H1 (cell line): ENCODE data around the gene TRIM61. TPM values are rescaled to one million over a fixed set of nuclear protein-coding genes. Genes with fewer than 3 reads are reported as not detected.

ENCODE experiments used
- CTCF ChIA-PET: fragments of 300-600 bp; sonication (Branson Sonifier 250); formaldehyde crosslinking; loops from one replicate; lab custom pipeline; 2021; ENCODE audit not compliant: partially characterized antibody; lab: Charles Lee
- POLR2A ChIA-PET: fragments of 300-600 bp; sonication (Branson Sonifier 250); formaldehyde crosslinking; loops from one replicate; lab custom pipeline; 2021; ENCODE audit warnings: inconsistent platforms; ENCODE audit not compliant: partially characterized antibody; lab: Charles Lee
- DNase-seq, 2 experiments: peaks; one replicate each; pipeline versions ENCODE4 v3.0.0 to v3.0.0-alpha.2; 2010 to 2022; ENCODE audit warnings: low spot score in 2 of 2, low read depth in 1 of 2, mixed read lengths in 1 of 2
- FAIRE-seq: peaks from 2 replicates; lab custom pipeline; 2011; peaks lifted over from hg19 to GRCh38; lab: Jason Lieb, UNC
- H2AFZ ChIP-seq: 2 replicates; pipeline ENCODE4 v1.8.1; 2012; ENCODE audit warnings: low read length, inconsistent platforms
- H2AK5ac ChIP-seq: 2 replicates; pipeline ENCODE4 v1.6.1; 2013; ENCODE audit warnings: low read depth, low read length
- H2BK120ac ChIP-seq: replicated peaks from 2 replicates; pipeline ENCODE3; 2013; ENCODE audit warnings: low read depth, low read length, inconsistent platforms
- H2BK12ac ChIP-seq: 2 replicates; pipeline ENCODE4 v1.6.1; 2013; ENCODE audit warnings: low read depth, low read length
- H2BK15ac ChIP-seq: 2 replicates; pipeline ENCODE4 v1.6.1; 2013; ENCODE audit warnings: low read length
- H2BK20ac ChIP-seq: 2 replicates; pipeline ENCODE4 v1.6.1; 2013; ENCODE audit warnings: low read length
- H2BK5ac ChIP-seq: 2 replicates; pipeline ENCODE4 v1.6.1; 2013; ENCODE audit warnings: low read depth, low read length
- H3K14ac ChIP-seq: 2 replicates; pipeline ENCODE4 v1.6.1; 2013; ENCODE audit warnings: inconsistent platforms; ENCODE audit not compliant: insufficient read length
- H3K18ac ChIP-seq: 2 replicates; pipeline ENCODE4 v1.6.1; 2013; ENCODE audit warnings: low read length; ENCODE audit errors: extremely low read depth
- H3K23ac ChIP-seq: 2 replicates; pipeline ENCODE4 v1.6.1; 2013; ENCODE audit warnings: inconsistent platforms; ENCODE audit not compliant: insufficient read length
- H3K23me2 ChIP-seq: 2 replicates; pipeline ENCODE4 v1.6.1; 2013; ENCODE audit warnings: low read depth, low read length
- H3K27ac ChIP-seq: 2 replicates; pipeline ENCODE4 v1.6.1; 2011; ENCODE audit warnings: low read depth, low read length, inconsistent platforms
- H3K27me3 ChIP-seq, 4 experiments: replicated peaks in 1 of 4; 1 replicate in 1 of 4; 2 replicates in 3 of 4; pipeline versions ENCODE4 v1.6.1 to v1.8.1; 2011 to 2013; ENCODE audit warnings: low read length in 3 of 4, mild to moderate bottlenecking in 3 of 4, inconsistent platforms in 2 of 4, mixed read lengths in 2 of 4, moderate library complexity in 1 of 4; ENCODE audit not compliant: control insufficient read depth in 3 of 4, insufficient read depth in 3 of 4; ENCODE audit errors: extremely low read depth in 1 of 4
- H3K36me3 ChIP-seq, 4 experiments: 2 replicates each; pipeline versions ENCODE4 v1.6.1 to v1.8.1; 2011 to 2013; ENCODE audit warnings: mild to moderate bottlenecking in 4 of 4, low read length in 3 of 4, moderate library complexity in 2 of 4, control low read depth in 1 of 4, inconsistent platforms in 1 of 4; ENCODE audit not compliant: insufficient read depth in 4 of 4, control insufficient read depth in 2 of 4
- H3K4ac ChIP-seq: replicated peaks from 2 replicates; pipeline ENCODE3; 2013; ENCODE audit warnings: low read length, low read depth, mixed read lengths, inconsistent platforms; ENCODE audit not compliant: insufficient read length
- H3K4me1 ChIP-seq, 4 experiments: replicated peaks in 1 of 4; 1 replicate in 1 of 4; 2 replicates in 3 of 4; pipeline versions ENCODE4 v1.6.1 to v1.8.1; 2011 to 2013; ENCODE audit warnings: low read length in 3 of 4, inconsistent platforms in 2 of 4, mixed read lengths in 1 of 4; ENCODE audit not compliant: insufficient read depth in 4 of 4, control insufficient read depth in 3 of 4
- H3K4me2 ChIP-seq, 2 experiments: 2 replicates each; pipeline versions ENCODE4 v1.6.1 to v1.8.1; 2011 to 2013; ENCODE audit warnings: low read depth in 2 of 2, low read length in 2 of 2, control low read depth in 1 of 2, inconsistent platforms in 1 of 2, mild to moderate bottlenecking in 1 of 2; ENCODE audit not compliant: insufficient read depth in 1 of 2
- H3K4me3 ChIP-seq, 4 experiments: fragments of 200-600, 300-600 bp in 1 of 4; sonication (generic), shearing (Covaris generic), sonication (Bioruptor Twin) in 1 of 4; 2 replicates each; pipeline versions ENCODE4 v1.5.1 to v1.8.1; 2011 to 2016; ENCODE audit warnings: low read length in 4 of 4, low read depth in 3 of 4, control low read depth in 2 of 4, inconsistent platforms in 2 of 4, mild to moderate bottlenecking in 2 of 4, mixed read lengths in 1 of 4, moderate library complexity in 1 of 4; ENCODE audit not compliant: insufficient read depth in 2 of 4; ENCODE audit errors: extremely low read depth in 1 of 4
- H3K56ac ChIP-seq: replicated peaks from 2 replicates; pipeline ENCODE3; 2013; ENCODE audit warnings: low read depth, mild to moderate bottlenecking, mixed read lengths, low read length, inconsistent platforms; ENCODE audit not compliant: insufficient read length
- H3K79me1 ChIP-seq: 2 replicates; pipeline ENCODE4 v1.6.1; 2013; ENCODE audit warnings: low read depth, low read length, control low read depth
- H3K79me2 ChIP-seq, 2 experiments: 2 replicates each; pipeline versions ENCODE4 v1.6.1 to v1.8.1; 2012 to 2013; ENCODE audit warnings: low read length in 2 of 2, mild to moderate bottlenecking in 2 of 2, inconsistent platforms in 1 of 2; ENCODE audit not compliant: insufficient read depth in 2 of 2, control insufficient read depth in 1 of 2
- H3K9ac ChIP-seq, 4 experiments: replicated peaks in 1 of 4; 1 replicate in 1 of 4; 2 replicates in 3 of 4; pipeline versions ENCODE4 v1.6.1 to v1.8.1; 2011 to 2013; ENCODE audit warnings: low read depth in 3 of 4, low read length in 3 of 4, control low read depth in 2 of 4, mild to moderate bottlenecking in 2 of 4, moderate library complexity in 2 of 4, inconsistent platforms in 1 of 4; ENCODE audit errors: extremely low read depth in 1 of 4
- H3K9me3 ChIP-seq, 2 experiments: 2 replicates each; pipeline versions ENCODE4 v1.6.1 to v1.8.1; 2012 to 2013; ENCODE audit warnings: mild to moderate bottlenecking in 2 of 2, moderate library complexity in 2 of 2, control low read depth in 1 of 2, inconsistent platforms in 1 of 2, low read depth in 1 of 2, low read length in 1 of 2, mixed read lengths in 1 of 2; ENCODE audit not compliant: insufficient read depth in 2 of 2
- H4K20me1 ChIP-seq, 2 experiments: replicated peaks in 1 of 2; 2 replicates each; pipeline versions ENCODE3 to v1.8.1; 2011 to 2013; ENCODE audit warnings: inconsistent platforms in 2 of 2, low read length in 2 of 2, mild to moderate bottlenecking in 1 of 2; ENCODE audit not compliant: insufficient read depth in 2 of 2, control insufficient read depth in 1 of 2
- H4K5ac ChIP-seq: 2 replicates; pipeline ENCODE4 v1.6.1; 2013; ENCODE audit warnings: low read length, low read depth, mixed read lengths, inconsistent platforms; ENCODE audit not compliant: insufficient read length
- H4K8ac ChIP-seq: 2 replicates; pipeline ENCODE4 v1.8.0; 2013; ENCODE audit warnings: mild to moderate bottlenecking, moderate library complexity, low read length, inconsistent platforms; ENCODE audit not compliant: insufficient read depth; ENCODE audit errors: extremely low read depth
- H4K91ac ChIP-seq: replicated peaks from 2 replicates; pipeline ENCODE3; 2013; ENCODE audit warnings: low read length, mixed read lengths, inconsistent platforms; ENCODE audit not compliant: insufficient read length
- ATF3 ChIP-seq: IDR thresholded peaks from 2 replicates; pipeline ENCODE4 v1.6.1; 2011; ENCODE audit warnings: low read depth, mild to moderate bottlenecking, low read length; ENCODE audit not compliant: insufficient read depth
- JUN ChIP-seq: IDR thresholded peaks from 2 replicates; pipeline ENCODE4 v1.6.1; 2011; ENCODE audit warnings: low read depth, mild to moderate bottlenecking, improper control_type of control experiment, low read length
- KDM1A ChIP-seq: fragments of 200-600, 300-600 bp; sonication (generic); IDR thresholded peaks from 2 replicates; pipeline ENCODE4 v1.7.1; 2016; ENCODE audit warnings: mild to moderate bottlenecking, low read length, borderline replicate concordance
- MAX ChIP-seq: IDR thresholded peaks from 2 replicates; pipeline ENCODE4 v1.6.1; 2012; ENCODE audit warnings: inconsistent platforms
- RNF2 ChIP-seq: fragments of 200-900, 300-1000 bp; sonication (generic); IDR thresholded peaks from 2 replicates; pipeline ENCODE4 v1.7.1; 2016; ENCODE audit warnings: borderline replicate concordance, low read depth, mild to moderate bottlenecking, antibody characterized with exemption, low read length; ENCODE audit not compliant: poor library complexity, severe bottlenecking; ENCODE audit errors: missing control alignments
- SRF ChIP-seq: IDR thresholded peaks from 2 replicates; pipeline ENCODE4 v1.6.1; 2011; ENCODE audit warnings: mild to moderate bottlenecking, low read depth, low read length, moderate library complexity
- TAF1 ChIP-seq: IDR thresholded peaks from 2 replicates; pipeline ENCODE4 v1.6.1; 2011; ENCODE audit warnings: mild to moderate bottlenecking, low read depth, low read length
- ZNF274 ChIP-seq: IDR thresholded peaks from 2 replicates; pipeline ENCODE4 v1.7.0; 2012; ENCODE audit warnings: low read length, borderline replicate concordance; ENCODE audit errors: extremely low read depth
- WGBS, 2 experiments: shearing (Covaris generic) in 1 of 2; methylation state at CpG; one replicate each; pipeline versions ENCODE4 v1.1.6 to v1.1.7; 2013 to 2015; ENCODE audit warnings: low lambda C conversion rate in 2 of 2, mixed read lengths in 2 of 2, inconsistent platforms in 1 of 2, low coverage in 1 of 2, missing lambda C conversion rate in 1 of 2; ENCODE audit not compliant: insufficient replicate concordance in 2 of 2, insufficient coverage in 1 of 2, insufficient read length in 1 of 2; ENCODE audit errors: extremely low coverage in 1 of 2, missing lambda C conversion rate in 1 of 2; 5-methylcytosine and 5-hydroxymethylcytosine counted together
- polyA plus RNA-seq, 7 experiments: library from polyadenylated mRNA; depleted of rRNA in 3 of 7; stranded (reverse) in 5 of 7; unstranded in 2 of 7; fragments of >200 nt in 5 of 7; fragments of 200-250 nt in 2 of 7; gene quantifications; 1 replicate in 5 of 7; 2 replicates in 1 of 7; 4 replicates in 1 of 7; pipeline versions ENCODE4 v1.2.1 to v1.2.3, GENCODE V29; 2011 to 2013; ENCODE audit warnings: missing spikeins in 2 of 7, mixed read lengths in 2 of 7
- total RNA-seq: library from RNA; stranded (reverse); fragmentation: NEBNext Ultra II Directional; extraction: Animal tissue kit (Norgen Biotek cat#: 25700); gene quantifications from 2 replicates; pipeline ENCODE4 v1.2.1, GENCODE V29; 2021

TRIM61 gene
- total and polyA plus RNA-seq, 2 of the 8 experiments (the other 6 are each of a cell fraction or from before 2014, with no cell fraction given): 0.18 to 5.0 TPM

GRCh38 chr4:165010991-165011390 is 33.5 kb upstream of the TRIM61 start:
- Histone ChIP-seq H2BK12ac (no peak overlapping the region), H3K27ac (no peak overlapping the region), H3K23ac (no peak overlapping the region), H3K23me2 (no peaks in the 10 kb centered on the region), H3K56ac (no peak overlapping the region), H2BK20ac (no peak overlapping the region), H3K79me2 (no peaks in the 10 kb centered on the region), H3K79me1 (no peaks in the 10 kb centered on the region), H3K4me2 (no peak overlapping the region), H3K9me3 (no peaks in the 10 kb centered on the region; a peak in 1 of 4 replicates), H3K4me1 (no peaks in the 10 kb centered on the region), H4K91ac (no peak overlapping the region), H2BK15ac (no peak overlapping the region), H2BK120ac (no peak overlapping the region), H3K36me3 (no peaks in the 10 kb centered on the region), H3K4me3 (no peak overlapping the region), H3K4ac (no peak overlapping the region), H3K18ac (no peak overlapping the region), H2AK5ac (no peak overlapping the region), H3K14ac (no peak overlapping the region), H4K8ac (no peak overlapping the region), H4K20me1 (no peaks in the 10 kb centered on the region), H3K27me3 (no peaks in the 10 kb centered on the region), H2BK5ac (no peak overlapping the region), H2AFZ (no peak overlapping the region), H4K5ac (no peak overlapping the region), H3K9ac (no peak overlapping the region)
- TF ChIP-seq ZNF274: no peak
- TF ChIP-seq JUN: no peak
- TF ChIP-seq SRF: no peak
- no peak for TF ChIP-seq MAX
- no peak for TF ChIP-seq KDM1A
- TF ChIP-seq TAF1: no peak
- TF ChIP-seq RNF2: no peak
- no peak for TF ChIP-seq ATF3
- WGBS, 2 experiments: 92% methylated on average over 8 of the region's 8 CpGs; no CpG with 5 or more reads in 1 of the 2 experiments
- CTCF ChIA-PET: interaction anchor here (0.8 to 0.9 kb wide), 2 partner anchors 74 to 91 kb away, joined by 3 read pairs; no protein-coding TSS in a partner anchor
- POLR2A ChIA-PET: no interaction called here
- DNase-seq: no peak
- no peak for FAIRE-seq
